HEK293 (cell line): ENCODE results near the gene ANAPC2.

Source experiments
- AEBP2 ChIP-seq: fragments of 450-650 bp; formaldehyde crosslinking; IDR thresholded peaks from 2 replicates; pipeline ENCODE4 v1.5.1; 2016; ENCODE audit warnings: missing biosample characterization, missing genetic modification characterization, borderline replicate concordance
- CTCF ChIP-seq: fragments of 450-650 bp; formaldehyde crosslinking; IDR thresholded peaks from 2 replicates; pipeline ENCODE4 v1.5.1; 2016; ENCODE audit warnings: missing biosample characterization, missing genetic modification characterization
- EGR2 ChIP-seq: fragments of 450-650 bp; formaldehyde crosslinking; IDR thresholded peaks from 2 replicates; pipeline ENCODE4 v1.5.1; 2016; ENCODE audit warnings: low read depth, missing biosample characterization, missing genetic modification characterization
- IKZF3 ChIP-seq: fragments of 450-650 bp; IDR thresholded peaks from 2 replicates; pipeline ENCODE4 v1.5.0; 2018; ENCODE audit warnings: missing biosample characterization, mild to moderate bottlenecking, missing genetic modification characterization, moderate library complexity
- KLF7 ChIP-seq: fragments of 450-650 bp; formaldehyde crosslinking; IDR thresholded peaks from 2 replicates; pipeline ENCODE4 v1.5.1; 2016; ENCODE audit warnings: missing biosample characterization, missing genetic modification characterization, borderline replicate concordance
- KLF9 ChIP-seq: fragments of 450-650 bp; formaldehyde crosslinking; IDR thresholded peaks from 2 replicates; pipeline ENCODE4 v1.5.1; 2016; ENCODE audit warnings: missing biosample characterization, missing genetic modification characterization, low read depth
- OSR2 ChIP-seq: fragments of 450-650 bp; formaldehyde crosslinking; IDR thresholded peaks from 2 replicates; pipeline ENCODE4 v1.5.1; 2016; ENCODE audit warnings: missing biosample characterization, missing genetic modification characterization
- OVOL3 ChIP-seq: fragments of 450-650 bp; formaldehyde crosslinking; IDR thresholded peaks from 2 replicates; pipeline ENCODE4 v1.5.1; 2016; ENCODE audit warnings: missing biosample characterization, missing genetic modification characterization
- SP7 ChIP-seq: fragments of 450-650 bp; formaldehyde crosslinking; IDR thresholded peaks from 2 replicates; pipeline ENCODE4 v1.5.1; 2016; ENCODE audit warnings: missing biosample characterization, missing genetic modification characterization
- ZFP41 ChIP-seq: fragments of 450-650 bp; formaldehyde crosslinking; IDR thresholded peaks from 2 replicates; pipeline ENCODE4 v1.5.1; 2016; ENCODE audit warnings: missing biosample characterization, missing genetic modification characterization, borderline replicate concordance
- ZNF10 ChIP-seq: fragments of 450-650 bp; formaldehyde crosslinking; IDR thresholded peaks from 2 replicates; pipeline ENCODE4 v1.5.1; 2017; ENCODE audit warnings: missing biosample characterization, missing genetic modification characterization
- ZNF121 ChIP-seq: fragments of 450-650 bp; formaldehyde crosslinking; IDR thresholded peaks from 2 replicates; pipeline ENCODE4 v1.5.1; 2016; ENCODE audit warnings: missing biosample characterization, missing genetic modification characterization
- ZNF157 ChIP-seq: fragments of 450-650 bp; formaldehyde crosslinking; IDR thresholded peaks from 2 replicates; pipeline ENCODE4 v1.5.1; 2016; ENCODE audit warnings: missing biosample characterization, missing genetic modification characterization
- ZNF174 ChIP-seq: fragments of 450-650 bp; formaldehyde crosslinking; IDR thresholded peaks from 2 replicates; pipeline ENCODE4 v1.5.0; 2017; ENCODE audit warnings: missing biosample characterization, mild to moderate bottlenecking, missing genetic modification characterization
- ZNF202 ChIP-seq: fragments of 450-650 bp; formaldehyde crosslinking; IDR thresholded peaks from 2 replicates; pipeline ENCODE4 v1.5.1; 2016; ENCODE audit warnings: missing biosample characterization, missing genetic modification characterization, borderline replicate concordance
- ZNF221 ChIP-seq: fragments of 450-650 bp; formaldehyde crosslinking; IDR thresholded peaks from 2 replicates; pipeline ENCODE4 v1.5.1; 2017; ENCODE audit warnings: missing biosample characterization, missing genetic modification characterization, borderline replicate concordance
- ZNF302 ChIP-seq: fragments of 450-650 bp; formaldehyde crosslinking; IDR thresholded peaks from 2 replicates; pipeline ENCODE4 v1.5.1; 2016; ENCODE audit warnings: missing biosample characterization, missing genetic modification characterization, low read depth
- ZNF354C ChIP-seq: fragments of 450-650 bp; formaldehyde crosslinking; IDR thresholded peaks from 2 replicates; pipeline ENCODE4 v1.5.1; 2016; ENCODE audit warnings: missing biosample characterization, missing genetic modification characterization, low read depth, borderline replicate concordance
- ZNF394 ChIP-seq: fragments of 450-650 bp; formaldehyde crosslinking; IDR thresholded peaks from 2 replicates; pipeline ENCODE4 v1.5.1; 2016; ENCODE audit warnings: missing biosample characterization, missing genetic modification characterization, mild to moderate bottlenecking, moderate library complexity, borderline replicate concordance
- ZNF501 ChIP-seq: fragments of 450-650 bp; formaldehyde crosslinking; IDR thresholded peaks from 2 replicates; pipeline ENCODE4 v1.5.1; 2016; ENCODE audit warnings: missing biosample characterization, missing genetic modification characterization
- ZNF701 ChIP-seq: fragments of 450-650 bp; formaldehyde crosslinking; IDR thresholded peaks from 2 replicates; pipeline ENCODE4 v1.5.1; 2016; ENCODE audit warnings: missing biosample characterization, missing genetic modification characterization
- ZNF747 ChIP-seq: fragments of 450-650 bp; formaldehyde crosslinking; IDR thresholded peaks from 2 replicates; pipeline ENCODE4 v1.5.1; 2016; ENCODE audit warnings: missing biosample characterization, missing genetic modification characterization
- ZNF76 ChIP-seq: fragments of 450-650 bp; formaldehyde crosslinking; IDR thresholded peaks from 2 replicates; pipeline ENCODE4; 2016; ENCODE audit warnings: low read depth, missing biosample characterization, missing genetic modification characterization, borderline replicate concordance
- ZSCAN16 ChIP-seq: fragments of 450-650 bp; formaldehyde crosslinking; IDR thresholded peaks from 2 replicates; pipeline ENCODE4 v1.5.1; 2016; ENCODE audit warnings: missing biosample characterization, missing genetic modification characterization
- ZXDB ChIP-seq: fragments of 450-650 bp; formaldehyde crosslinking; IDR thresholded peaks from 2 replicates; pipeline ENCODE4 v1.5.1; 2016; ENCODE audit warnings: missing biosample characterization, missing genetic modification characterization
- TF ChIP-seq, protein P1 (sequence below): fragments of 450-650 bp; formaldehyde crosslinking; IDR thresholded peaks from 2 replicates; pipeline ENCODE4 v1.5.1; 2016; ENCODE audit warnings: missing biosample characterization, missing genetic modification characterization
- TF ChIP-seq, protein P2 (sequence below): fragments of 450-650 bp; formaldehyde crosslinking; IDR thresholded peaks from 2 replicates; pipeline ENCODE4 v1.5.1; 2016; ENCODE audit warnings: missing biosample characterization, missing genetic modification characterization, low read depth
- TF ChIP-seq, protein P3 (sequence below): fragments of 450-650 bp; formaldehyde crosslinking; IDR thresholded peaks from 2 replicates; pipeline ENCODE4 v1.5.1; 2016; ENCODE audit warnings: missing biosample characterization, missing genetic modification characterization
- TF ChIP-seq, protein P4 (sequence below): IDR thresholded peaks from 2 replicates; pipeline ENCODE4 v1.6.1; 2011; ENCODE audit warnings: mild to moderate bottlenecking, low read depth, low read length, borderline replicate concordance

The ANAPC2 gene

GRCh38 chr9:137188490-137189296 lies at the start of gene ANAPC2, which contains the start of gene SSNA1 (continued):
- TF ChIP-seq CTCF (tag by site-specific recombination): peak; percentile 100
- TF ChIP-seq ZNF121 (tag by site-specific recombination): no peak
- TF ChIP-seq ZNF701 (tag by site-specific recombination): no peak
- TF ChIP-seq IKZF3 (tag by site-specific recombination): peak; percentile 73
- no peak for TF ChIP-seq AEBP2 (tag by site-specific recombination)
- TF ChIP-seq, protein P1, sequence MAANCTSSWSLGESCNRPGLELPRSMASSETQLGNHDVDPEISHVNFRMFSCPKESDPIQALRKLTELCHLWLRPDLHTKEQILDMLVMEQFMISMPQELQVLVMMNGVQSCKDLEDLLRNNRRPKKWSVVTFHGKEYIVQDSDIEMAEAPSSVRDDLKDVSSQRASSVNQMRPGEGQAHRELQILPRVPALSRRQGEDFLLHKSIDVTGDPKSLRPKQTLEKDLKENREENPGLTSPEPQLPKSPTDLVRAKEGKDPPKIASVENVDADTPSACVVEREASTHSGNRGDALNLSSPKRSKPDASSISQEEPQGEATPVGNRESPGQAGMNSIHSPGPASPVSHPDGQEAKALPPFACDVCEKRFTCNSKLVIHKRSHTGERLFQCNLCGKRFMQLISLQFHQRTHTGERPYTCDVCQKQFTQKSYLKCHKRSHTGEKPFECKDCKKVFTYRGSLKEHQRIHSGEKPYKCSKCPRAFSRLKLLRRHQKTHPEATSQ: no peak; the same call in 1 of the 2 replicates
- TF ChIP-seq, protein P2, sequence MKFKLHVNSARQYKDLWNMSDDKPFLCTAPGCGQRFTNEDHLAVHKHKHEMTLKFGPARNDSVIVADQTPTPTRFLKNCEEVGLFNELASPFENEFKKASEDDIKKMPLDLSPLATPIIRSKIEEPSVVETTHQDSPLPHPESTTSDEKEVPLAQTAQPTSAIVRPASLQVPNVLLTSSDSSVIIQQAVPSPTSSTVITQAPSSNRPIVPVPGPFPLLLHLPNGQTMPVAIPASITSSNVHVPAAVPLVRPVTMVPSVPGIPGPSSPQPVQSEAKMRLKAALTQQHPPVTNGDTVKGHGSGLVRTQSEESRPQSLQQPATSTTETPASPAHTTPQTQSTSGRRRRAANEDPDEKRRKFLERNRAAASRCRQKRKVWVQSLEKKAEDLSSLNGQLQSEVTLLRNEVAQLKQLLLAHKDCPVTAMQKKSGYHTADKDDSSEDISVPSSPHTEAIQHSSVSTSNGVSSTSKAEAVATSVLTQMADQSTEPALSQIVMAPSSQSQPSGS (tag by site-specific recombination): peak; percentile 90
- no peak for TF ChIP-seq ZNF157 (tag by site-specific recombination)
- TF ChIP-seq ZFP41 (tag by site-specific recombination): no peak
- TF ChIP-seq ZNF354C (tag by site-specific recombination): no peak
- no peak for TF ChIP-seq ZNF10 (tag by site-specific recombination)
- TF ChIP-seq ZNF302 (tag by site-specific recombination): no peak
- TF ChIP-seq ZNF174 (tag by site-specific recombination): no peak
- no peak for TF ChIP-seq ZSCAN16 (tag by site-specific recombination)
- peak; percentile 60 for TF ChIP-seq OSR2 (tag by site-specific recombination)
- 0 out of 2 replicates have a peak, but pooled peaks have one; percentile 16 for TF ChIP-seq KLF7 (tag by site-specific recombination)
- TF ChIP-seq ZNF221 (tag by site-specific recombination): no peak; the same call in 1 of the 2 replicates
- peak; percentile 100 for TF ChIP-seq ZNF394 (tag by site-specific recombination)
- 0 out of 2 replicates have a peak, but pooled peaks have one; percentile 9 for TF ChIP-seq OVOL3 (tag by site-specific recombination)
- peak; percentile 84 for TF ChIP-seq SP7 (tag by site-specific recombination)
- 0 out of 2 replicates have a peak, but pooled peaks have one; percentile 31 for TF ChIP-seq EGR2 (tag by site-specific recombination)
- TF ChIP-seq ZXDB (tag by site-specific recombination): peak; percentile 91
- peak; percentile 85 for TF ChIP-seq ZNF76 (tag by site-specific recombination)
- TF ChIP-seq ZNF747 (tag by site-specific recombination): no peak
- TF ChIP-seq, protein P3, sequence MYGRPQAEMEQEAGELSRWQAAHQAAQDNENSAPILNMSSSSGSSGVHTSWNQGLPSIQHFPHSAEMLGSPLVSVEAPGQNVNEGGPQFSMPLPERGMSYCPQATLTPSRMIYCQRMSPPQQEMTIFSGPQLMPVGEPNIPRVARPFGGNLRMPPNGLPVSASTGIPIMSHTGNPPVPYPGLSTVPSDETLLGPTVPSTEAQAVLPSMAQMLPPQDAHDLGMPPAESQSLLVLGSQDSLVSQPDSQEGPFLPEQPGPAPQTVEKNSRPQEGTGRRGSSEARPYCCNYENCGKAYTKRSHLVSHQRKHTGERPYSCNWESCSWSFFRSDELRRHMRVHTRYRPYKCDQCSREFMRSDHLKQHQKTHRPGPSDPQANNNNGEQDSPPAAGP (tag by site-specific recombination): peak; percentile 93
- peak; percentile 11; the same call in 1 of the 2 replicates for TF ChIP-seq KLF9 (tag by site-specific recombination)
- TF ChIP-seq, protein P4, sequence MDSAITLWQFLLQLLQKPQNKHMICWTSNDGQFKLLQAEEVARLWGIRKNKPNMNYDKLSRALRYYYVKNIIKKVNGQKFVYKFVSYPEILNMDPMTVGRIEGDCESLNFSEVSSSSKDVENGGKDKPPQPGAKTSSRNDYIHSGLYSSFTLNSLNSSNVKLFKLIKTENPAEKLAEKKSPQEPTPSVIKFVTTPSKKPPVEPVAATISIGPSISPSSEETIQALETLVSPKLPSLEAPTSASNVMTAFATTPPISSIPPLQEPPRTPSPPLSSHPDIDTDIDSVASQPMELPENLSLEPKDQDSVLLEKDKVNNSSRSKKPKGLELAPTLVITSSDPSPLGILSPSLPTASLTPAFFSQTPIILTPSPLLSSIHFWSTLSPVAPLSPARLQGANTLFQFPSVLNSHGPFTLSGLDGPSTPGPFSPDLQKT: no peak
- TF ChIP-seq ZNF501 (tag by site-specific recombination): peak; percentile 51
- no peak for TF ChIP-seq ZNF202
